ENCODE measurements around the gene ARID1B.

ARID1B gene

GRCh38 chr6:156752666-156753301 is 24.4 kb upstream of the ARID1B start:
- TF ChIP-seq EZH2 (optimal IDR thresholded peaks at IDR 0.05; ENCODE audit: low read depth, low read length) (no peak), CTCF (IDR thresholded peaks at IDR 0.05; ENCODE audit: low read length) (no peak), EZH2phosphoT487 (IDR thresholded peaks at IDR 0.05; ENCODE audit: low read length) (no peak)
- Histone ChIP-seq H3K27me3 (replicated peaks; ENCODE audit: insufficient read depth, low read length) (no peaks in the 10 kb centered on the region), H3K9me3 (replicated peaks; ENCODE audit: insufficient read depth, low read length) (no peaks in the 10 kb centered on the region), H3K4me3 (ENCODE audit: low read length) (no peak overlapping the region), H3K9ac (ENCODE audit: low read length) (no peak overlapping the region), H3K9me2 (replicated peaks; ENCODE audit: insufficient read depth, low read length) (no peaks in the 10 kb centered on the region), H3K4me1 (ENCODE audit: low read length) (no peaks in the 10 kb centered on the region), H3K4me2 (ENCODE audit: low read depth, low read length) (no peak overlapping the region), H3K36me3 (replicated peaks; ENCODE audit: insufficient read depth, low read length) (no peaks in the 10 kb centered on the region), H2AFZ (ENCODE audit: low read length) (no peak overlapping the region), H3K27ac (ENCODE audit: low read length) (no peak overlapping the region), H3K79me2 (ENCODE audit: low read length) (no peaks in the 10 kb centered on the region), H4K20me1 (ENCODE audit: insufficient read depth, low read length) (no peaks in the 10 kb centered on the region), H3F3A (ENCODE audit: insufficient read depth, low read length) (no peaks in the 10 kb centered on the region)
- DNase-seq = no peak

- Histone ChIP-seq H3K4me1 (ENCODE audit: low read length) (no peaks in the 10 kb centered on the region), H3K27me3 (replicated peaks; ENCODE audit: insufficient read depth, low read length) (no peaks in the 10 kb centered on the region), H3K36me3 (replicated peaks; ENCODE audit: insufficient read depth, low read length) (no peaks in the 10 kb centered on the region), H3K79me2 (ENCODE audit: low read length) (no peaks in the 10 kb centered on the region), H3K27ac (ENCODE audit: low read length) (no peak overlapping the region), H3K4me2 (ENCODE audit: low read depth, low read length) (no peak overlapping the region), H3K9ac (ENCODE audit: low read length) (no peak overlapping the region), H3F3A (ENCODE audit: insufficient read depth, low read length) (no peaks in the 10 kb centered on the region), H3K9me3 (replicated peaks; ENCODE audit: insufficient read depth, low read length) (no peaks in the 10 kb centered on the region), H4K20me1 (ENCODE audit: insufficient read depth, low read length) (no peaks in the 10 kb centered on the region), H3K9me2 (replicated peaks; ENCODE audit: insufficient read depth, low read length) (no peaks in the 10 kb centered on the region), H2AFZ (ENCODE audit: low read length) (no peak overlapping the region), H3K4me3 (ENCODE audit: low read length) (no peak overlapping the region)
- TF ChIP-seq CTCF (IDR thresholded peaks at IDR 0.05; ENCODE audit: low read length) (no peak), EZH2phosphoT487 (IDR thresholded peaks at IDR 0.05; ENCODE audit: low read length) (no peak), EZH2 (optimal IDR thresholded peaks at IDR 0.05; ENCODE audit: low read depth, low read length) (no peak)
- no peak for DNase-seq
Measured at GRCh38 chr6:156756630-156757610, 20.3 kb upstream of the ARID1B start.

GRCh38 chr6:156757849-156758248 is 19.3 kb upstream of the ARID1B start:
- Histone ChIP-seq H4K20me1 (ENCODE audit: insufficient read depth, low read length) (no peaks in the 10 kb centered on the region), H3K27ac (ENCODE audit: low read length) (no peak overlapping the region)

More at GRCh38 chr6:156757849-156758248, 19.3 kb upstream of the ARID1B start:
- H3K4me1 ChIP-seq (ENCODE audit: low read length) = no peaks in the 10 kb centered on the region
- TF ChIP-seq EZH2phosphoT487 (IDR thresholded peaks at IDR 0.05; ENCODE audit: low read length) (no peak), CTCF (IDR thresholded peaks at IDR 0.05; ENCODE audit: low read length) (no peak), EZH2 (optimal IDR thresholded peaks at IDR 0.05; ENCODE audit: low read depth, low read length) (no peak)
- no peak overlapping the region for H3K4me3 ChIP-seq (ENCODE audit: low read length)
- no peaks in the 10 kb centered on the region for H3K9me2 ChIP-seq (replicated peaks; ENCODE audit: insufficient read depth, low read length)
- no peaks in the 10 kb centered on the region for H3K79me2 ChIP-seq (ENCODE audit: low read length)
- H3F3A ChIP-seq (ENCODE audit: insufficient read depth, low read length) = no peaks in the 10 kb centered on the region
- H3K36me3 ChIP-seq (replicated peaks; ENCODE audit: insufficient read depth, low read length) = no peaks in the 10 kb centered on the region
- no peak for DNase-seq
- H2AFZ ChIP-seq (ENCODE audit: low read length) = no peak overlapping the region
- no peak overlapping the region for H3K9ac ChIP-seq (ENCODE audit: low read length)
- H3K27me3 ChIP-seq (replicated peaks; ENCODE audit: insufficient read depth, low read length) = no peaks in the 10 kb centered on the region
- H3K4me2 ChIP-seq (ENCODE audit: low read depth, low read length) = no peak overlapping the region
- H3K9me3 ChIP-seq (replicated peaks; ENCODE audit: insufficient read depth, low read length) = no peaks in the 10 kb centered on the region

All from MM.1S (cell line).